Caco-2 (cell line): Measurements from ENCODE around the gene FOXP1. TPM values are rescaled to one million over a fixed set of nuclear protein-coding genes. Genes with fewer than 3 reads are reported as not detected.
A peak's percentile ranks its signal among the peaks of the same experiment; 100 is the strongest.

Experiments
- BruUV-seq: library from RNA; stranded (reverse); fragments of 400-500 nt; replicated peaks from 2 replicates; lab custom pipeline; 2021; lab: Mats Ljungman, UMichigan
- CTCF ChIA-PET: fragments of 300-600 bp; sonication (Branson Sonifier 250); formaldehyde crosslinking; loops from one replicate; lab custom pipeline; 2022; ENCODE audit warnings: antibody characterized with exemption; lab: Charles Lee
- POLR2A ChIA-PET: fragments of 300-600 bp; sonication (Branson Sonifier 250); formaldehyde crosslinking; loops from one replicate; lab custom pipeline; 2022; ENCODE audit warnings: antibody characterized with exemption; lab: Charles Lee
- DNase-seq, 2 experiments: peaks; one replicate each; pipeline versions ENCODE4 v3.0.0 to v3.0.0-alpha.2; 2020 to 2022
- H3K27me3 ChIP-seq: replicated peaks from 2 replicates; pipeline ENCODE4 v1.6.0; 2011; ENCODE audit warnings: low read length; ENCODE audit not compliant: control insufficient read depth, insufficient read depth
- H3K36me3 ChIP-seq: 2 replicates; pipeline ENCODE4 v1.5.1; 2011; ENCODE audit warnings: low read length; ENCODE audit not compliant: control insufficient read depth, insufficient read depth
- H3K4me1 ChIP-seq: fragments of 250-450 bp; sonication (Bioruptor Pico); 2 replicates; pipeline ENCODE4 v1.5.1; 2020; ENCODE audit warnings: mild to moderate bottlenecking
- H3K4me3 ChIP-seq: 2 replicates; pipeline ENCODE4 v1.5.1; 2011; ENCODE audit warnings: low read depth, mild to moderate bottlenecking, control low read depth, low read length
- H3K9me3 ChIP-seq: fragments of 250-450 bp; sonication (Bioruptor Pico); 2 replicates; pipeline ENCODE4 v1.5.1; 2020; ENCODE audit warnings: mild to moderate bottlenecking, moderate library complexity
- H3K27ac Mint-ChIP-seq: one replicate; pipeline ENCODE4 v1.8.0; 2022; ENCODE audit warnings: mixed read lengths; ENCODE audit not compliant: unreplicated experiment
- H3K27me3 Mint-ChIP-seq: one replicate; pipeline ENCODE4 v1.8.0; 2022; ENCODE audit warnings: mixed read lengths; ENCODE audit not compliant: insufficient read depth, unreplicated experiment
- H3K36me3 Mint-ChIP-seq: one replicate; pipeline ENCODE4 v1.8.0; 2022; ENCODE audit warnings: mild to moderate bottlenecking, mixed read lengths; ENCODE audit not compliant: insufficient read depth, unreplicated experiment
- H3K4me1 Mint-ChIP-seq: one replicate; pipeline ENCODE4 v1.8.0; 2022; ENCODE audit warnings: low read depth, mixed read lengths; ENCODE audit not compliant: unreplicated experiment
- H3K4me3 Mint-ChIP-seq: one replicate; pipeline ENCODE4 v1.8.0; 2022; ENCODE audit warnings: mild to moderate bottlenecking, moderate library complexity, mixed read lengths; ENCODE audit not compliant: unreplicated experiment
- H3K9me3 Mint-ChIP-seq: one replicate; pipeline ENCODE4 v1.8.0; 2022; ENCODE audit warnings: mixed read lengths; ENCODE audit not compliant: unreplicated experiment
- intact Hi-C: fragments of 100-400 bp; cut with micrococcal nuclease; formaldehyde crosslinking; loops from one replicate; pipeline ENCODE4 v1.10.0; 2022; ENCODE audit not compliant: unreplicated experiment
- total RNA-seq: library from RNA; stranded (reverse); gene quantifications from 2 replicates; pipeline ENCODE4 v1.2.3, GENCODE V29; 2022
- TF ChIP-seq, protein P1 (sequence below), 2 experiments: fragments of 200-600 bp in 1 of 2; IDR thresholded peaks; 1 replicate in 1 of 2; 2 replicates in 1 of 2; pipeline versions ENCODE4 v1.5.1 to v1.8.0; 2011 to 2022; ENCODE audit warnings: antibody characterized with exemption in 1 of 2, control low read depth in 1 of 2, inconsistent platforms in 1 of 2, low read depth in 1 of 2, low read length in 1 of 2, mild to moderate bottlenecking in 1 of 2, moderate library complexity in 1 of 2; ENCODE audit not compliant: insufficient read depth in 1 of 2, severe bottlenecking in 1 of 2, unreplicated experiment in 1 of 2

Gene FOXP1
- total RNA-seq, 1 experiment from 2014 or later, result 131 TPM

- Mint-ChIP-seq H3K4me1 (peaks cover 30% of the 10 kb centered on the region), H3K27me3 (no peaks in the 10 kb centered on the region), H3K4me3 (peak overlapping the region; percentile 91), H3K36me3 (peaks cover 22% of the 10 kb centered on the region), H3K9me3 (no peaks in the 10 kb centered on the region), H3K27ac (peak overlapping the region; percentile 90)
- Histone ChIP-seq H3K9me3 (no peaks in the 10 kb centered on the region), H3K4me1 (peaks cover 26% of the 10 kb centered on the region), H3K27me3 (no peaks in the 10 kb centered on the region), H3K36me3 (no peaks in the 10 kb centered on the region), H3K4me3 (peak overlapping the region; percentile 77)
- CTCF ChIA-PET, result interaction anchor here (0.6 to 0.9 kb wide), 3 partner anchors 16 to 59 kb away, joined by 3 to 5 read pairs (median 3); no protein-coding TSS in a partner anchor
- peak in 1 of 2 experiments; percentile 38 for DNase-seq
- TF ChIP-seq, protein P1, sequence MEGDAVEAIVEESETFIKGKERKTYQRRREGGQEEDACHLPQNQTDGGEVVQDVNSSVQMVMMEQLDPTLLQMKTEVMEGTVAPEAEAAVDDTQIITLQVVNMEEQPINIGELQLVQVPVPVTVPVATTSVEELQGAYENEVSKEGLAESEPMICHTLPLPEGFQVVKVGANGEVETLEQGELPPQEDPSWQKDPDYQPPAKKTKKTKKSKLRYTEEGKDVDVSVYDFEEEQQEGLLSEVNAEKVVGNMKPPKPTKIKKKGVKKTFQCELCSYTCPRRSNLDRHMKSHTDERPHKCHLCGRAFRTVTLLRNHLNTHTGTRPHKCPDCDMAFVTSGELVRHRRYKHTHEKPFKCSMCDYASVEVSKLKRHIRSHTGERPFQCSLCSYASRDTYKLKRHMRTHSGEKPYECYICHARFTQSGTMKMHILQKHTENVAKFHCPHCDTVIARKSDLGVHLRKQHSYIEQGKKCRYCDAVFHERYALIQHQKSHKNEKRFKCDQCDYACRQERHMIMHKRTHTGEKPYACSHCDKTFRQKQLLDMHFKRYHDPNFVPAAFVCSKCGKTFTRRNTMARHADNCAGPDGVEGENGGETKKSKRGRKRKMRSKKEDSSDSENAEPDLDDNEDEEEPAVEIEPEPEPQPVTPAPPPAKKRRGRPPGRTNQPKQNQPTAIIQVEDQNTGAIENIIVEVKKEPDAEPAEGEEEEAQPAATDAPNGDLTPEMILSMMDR (IDR thresholded peaks at IDR 0.05; ENCODE audit: insufficient read depth in 1 of 2, low read depth in 1 of 2, low read length in 1 of 2, severe bottlenecking in 1 of 2, unreplicated experiment in 1 of 2), result no peak
- intact Hi-C loops, result loop anchor here (2.0 to 10.0 kb wide), 6 partner anchors 65 to 1047 kb away; no protein-coding TSS in a partner anchor
- BruUV-seq, result no TSS peak
- POLR2A ChIA-PET, result interaction anchor here (1.0 kb wide), 1 partner anchor 529 kb away, joined by 6 read pairs; no protein-coding TSS in a partner anchor
Observed at GRCh38 chr3:71581457-71582035, 2.0 kb downstream of the FOXP1 start.

DNA sequence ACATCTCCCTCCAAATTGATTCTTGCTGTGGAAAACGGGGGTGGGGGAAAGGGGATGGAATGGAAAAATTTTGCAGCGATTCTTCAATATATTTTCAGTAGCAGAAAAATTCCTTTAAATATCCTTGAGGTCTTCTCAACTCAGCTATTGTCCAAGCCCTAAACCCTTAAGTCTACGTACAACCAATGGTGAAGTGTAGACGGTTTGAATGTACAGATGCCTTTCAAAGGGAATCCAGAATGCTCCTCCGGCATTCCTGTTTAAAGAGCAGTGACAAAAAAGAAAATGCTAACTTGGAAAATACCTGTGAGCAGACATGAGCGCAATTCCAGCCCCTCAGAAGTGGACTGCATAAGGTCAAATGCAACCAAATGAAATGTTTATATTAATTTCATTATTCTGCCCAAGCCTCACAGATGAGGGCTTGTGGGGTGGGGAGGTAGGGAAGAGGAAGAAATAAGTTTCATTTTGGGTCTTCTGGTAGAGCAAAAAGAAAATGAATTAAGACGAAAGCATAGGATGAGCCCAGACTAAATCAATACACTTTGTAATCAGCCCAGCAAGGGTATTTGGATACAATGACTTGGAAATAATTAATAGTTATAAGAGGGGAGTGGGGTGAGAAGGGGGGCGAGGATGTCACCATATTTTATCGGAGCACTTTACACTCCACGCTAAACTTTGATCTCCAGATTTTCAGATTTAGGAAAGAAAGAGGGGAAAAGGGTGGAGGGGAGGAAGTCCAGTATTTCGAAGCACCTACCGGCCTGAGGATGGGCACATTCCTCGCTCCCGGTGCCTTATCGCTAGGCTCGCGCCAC, 2.7 kb downstream of the FOXP1 start:
- CTCF ChIA-PET, result no interaction called here

More for the DNA sequence above, 2.7 kb downstream of the FOXP1 start:
- Mint-ChIP-seq H3K9me3 (no peaks in the 10 kb centered on the region), H3K4me3 (peak overlapping the region; percentile 91), H3K36me3 (peaks cover 22% of the 10 kb centered on the region), H3K27me3 (no peaks in the 10 kb centered on the region), H3K4me1 (peaks cover 25% of the 10 kb centered on the region), H3K27ac (peak overlapping the region; percentile 90)
- Histone ChIP-seq H3K36me3 (no peaks in the 10 kb centered on the region), H3K27me3 (no peaks in the 10 kb centered on the region), H3K4me1 (peaks cover 26% of the 10 kb centered on the region), H3K4me3 (peak overlapping the region; percentile 77), H3K9me3 (no peaks in the 10 kb centered on the region)
- TF ChIP-seq, protein P1 (IDR thresholded peaks at IDR 0.05; ENCODE audit: insufficient read depth in 1 of 2, low read depth in 1 of 2, low read length in 1 of 2, severe bottlenecking in 1 of 2, unreplicated experiment in 1 of 2), result no peak
- no peak for DNase-seq
- POLR2A ChIA-PET, result no interaction called here
- BruUV-seq, result no TSS peak
- intact Hi-C loops, result loop anchor here (1.0 to 10.0 kb wide), 5 partner anchors 34 to 1046 kb away; no protein-coding TSS in a partner anchor
